Karpas-422 (cell line): ENCODE data around the gene NPM1. TPM values are rescaled to one million over a fixed set of nuclear protein-coding genes. Genes with fewer than 3 reads are reported as not detected.

Experiments used
- DNase-seq: peaks from one replicate; pipeline ENCODE4 v3.0.0-alpha.2; 2015
- H2AFZ ChIP-seq: fragments of 200-600 bp; sonication (generic); 2 replicates; pipeline ENCODE4 v1.6.1; 2014; ENCODE audit warnings: antibody characterized with exemption, low read length, mixed read lengths
- H3K27ac ChIP-seq: fragments of 200-600 bp; sonication (generic); 2 replicates; pipeline ENCODE4 v1.5.1; 2014; ENCODE audit warnings: mild to moderate bottlenecking, low read length, moderate library complexity
- H3K27me3 ChIP-seq: fragments of 200-600 bp; sonication (generic); 2 replicates; pipeline ENCODE4 v1.6.1; 2014; ENCODE audit warnings: low read length, mixed read lengths
- H3K36me3 ChIP-seq: fragments of 200-600 bp; sonication (generic); 2 replicates; pipeline ENCODE4 v1.6.1; 2014; ENCODE audit warnings: low read length, mixed read lengths; ENCODE audit not compliant: insufficient read depth
- H3K4me1 ChIP-seq: fragments of 200-600 bp; sonication (generic); 2 replicates; pipeline ENCODE4 v1.6.1; 2014; ENCODE audit warnings: mild to moderate bottlenecking, low read length, mixed read lengths
- H3K4me2 ChIP-seq: fragments of 200-600 bp; sonication (generic); 2 replicates; pipeline ENCODE4 v1.6.1; 2014; ENCODE audit warnings: low read length, low read depth, mild to moderate bottlenecking; ENCODE audit not compliant: poor library complexity, severe bottlenecking
- H3K4me3 ChIP-seq: fragments of 200-600 bp; sonication (generic); 2 replicates; pipeline ENCODE4 v1.5.1; 2014; ENCODE audit warnings: mild to moderate bottlenecking, antibody characterized with exemption, low read length, mixed read lengths
- H3K79me2 ChIP-seq: fragments of 200-600 bp; sonication (generic); 2 replicates; pipeline ENCODE4 v1.6.1; 2014; ENCODE audit warnings: mild to moderate bottlenecking, low read length, mixed read lengths
- H3K9ac ChIP-seq: fragments of 200-600 bp; sonication (generic); 2 replicates; pipeline ENCODE4 v1.6.0; 2014; ENCODE audit warnings: low read length
- H3K9me2 ChIP-seq: fragments of 200-600 bp; sonication (generic), shearing (Covaris generic); replicated peaks from 2 replicates; pipeline ENCODE4 v1.6.0; 2014; ENCODE audit warnings: mild to moderate bottlenecking, low read length, moderate library complexity; ENCODE audit not compliant: insufficient read depth
- H3K9me3 ChIP-seq: fragments of 300-700, 200-600 bp; sonication (generic); 2 replicates; pipeline ENCODE4 v1.6.1; 2014; ENCODE audit warnings: low read length, mixed read lengths
- H4K20me1 ChIP-seq: fragments of 200-600 bp; sonication (generic); 2 replicates; pipeline ENCODE4 v1.6.1; 2014; ENCODE audit warnings: mild to moderate bottlenecking, antibody characterized with exemption, low read length, low read depth; ENCODE audit not compliant: insufficient read depth
- total RNA-seq: library from RNA; depleted of rRNA; stranded (reverse); fragments of >200 nt; shearing (Covaris generic); gene quantifications from 2 replicates; pipeline ENCODE4 v1.2.3, GENCODE V29; 2014; ENCODE audit warnings: low replicate concordance

The NPM1 gene
- total RNA-seq, 1 experiment from 2014 or later, result 1,970 TPM

- H3K9me2 ChIP-seq, result no peaks in the 10 kb centered on the region
- no peaks in the 10 kb centered on the region for H3K36me3 ChIP-seq
- H3K27me3 ChIP-seq, result no peaks in the 10 kb centered on the region
- no peak for DNase-seq
- no peak overlapping the region for H3K27ac ChIP-seq
- H3K9me3 ChIP-seq, result no peaks in the 10 kb centered on the region
- H4K20me1 ChIP-seq, result peaks cover 4% of the 10 kb centered on the region; the same call in 1 of the 2 replicates
- no peak overlapping the region for H3K4me3 ChIP-seq
- H3K4me1 ChIP-seq, result peaks cover 6% of the 10 kb centered on the region
- no peak overlapping the region for H2AFZ ChIP-seq
- no peak overlapping the region for H3K4me2 ChIP-seq
- H3K79me2 ChIP-seq, result no peaks in the 10 kb centered on the region
- H3K9ac ChIP-seq, result no peak overlapping the region
These were observed 63.8 kb downstream of the NPM1 start for GRCh38 chr5:171451421-171451820.

- no peak overlapping the region for H3K4me2 ChIP-seq
- no peaks in the 10 kb centered on the region for H3K79me2 ChIP-seq
- no peak overlapping the region for H3K27ac ChIP-seq
- H3K4me1 ChIP-seq, result peaks cover 6% of the 10 kb centered on the region
- no peak for DNase-seq
- peaks cover 4% of the 10 kb centered on the region; the same call in 1 of the 2 replicates for H4K20me1 ChIP-seq
- no peak overlapping the region for H2AFZ ChIP-seq
- H3K27me3 ChIP-seq, result no peaks in the 10 kb centered on the region
- no peaks in the 10 kb centered on the region for H3K9me2 ChIP-seq
- no peak overlapping the region for H3K4me3 ChIP-seq
- H3K36me3 ChIP-seq, result no peaks in the 10 kb centered on the region
- no peak overlapping the region for H3K9ac ChIP-seq
- H3K9me3 ChIP-seq, result no peaks in the 10 kb centered on the region
These were observed 65.5 kb downstream of the NPM1 start for GRCh38 chr5:171453056-171453725.

- H3K36me3 ChIP-seq, result no peaks in the 10 kb centered on the region
- H3K9me2 ChIP-seq, result no peaks in the 10 kb centered on the region
- peaks cover 6% of the 10 kb centered on the region for H3K4me1 ChIP-seq
- H2AFZ ChIP-seq, result no peak overlapping the region
- no peak for DNase-seq
- H3K79me2 ChIP-seq, result no peaks in the 10 kb centered on the region
- no peaks in the 10 kb centered on the region for H3K9me3 ChIP-seq
- no peak overlapping the region for H3K4me2 ChIP-seq
- H3K9ac ChIP-seq, result no peak overlapping the region
- no peak overlapping the region for H3K27ac ChIP-seq
- H3K27me3 ChIP-seq, result no peaks in the 10 kb centered on the region
- H3K4me3 ChIP-seq, result no peak overlapping the region
- H4K20me1 ChIP-seq, result peaks cover 4% of the 10 kb centered on the region; the same call in 1 of the 2 replicates
These were observed 66.3 kb downstream of the NPM1 start for GRCh38 chr5:171453988-171454387.

GRCh38 chr5:171454549-171454948 lies 66.9 kb downstream of the NPM1 start:
- DNase-seq, result no peak
- no peak overlapping the region for H3K9ac ChIP-seq
- H3K9me2 ChIP-seq, result no peaks in the 10 kb centered on the region
- no peak overlapping the region for H2AFZ ChIP-seq
- no peak overlapping the region for H3K4me2 ChIP-seq
- H3K27ac ChIP-seq, result no peak overlapping the region
- H3K79me2 ChIP-seq, result no peaks in the 10 kb centered on the region
- peaks cover 4% of the 10 kb centered on the region; the same call in 1 of the 2 replicates for H4K20me1 ChIP-seq
- no peaks in the 10 kb centered on the region for H3K9me3 ChIP-seq
- no peaks in the 10 kb centered on the region for H3K27me3 ChIP-seq
- no peak overlapping the region for H3K4me3 ChIP-seq
- peaks cover 6% of the 10 kb centered on the region for H3K4me1 ChIP-seq
- H3K36me3 ChIP-seq, result no peaks in the 10 kb centered on the region

GRCh38 chr5:171455522-171455921 lies 67.9 kb downstream of the NPM1 start:
- Histone ChIP-seq H2AFZ (no peak overlapping the region), H3K4me3 (no peak overlapping the region), H3K4me2 (no peak overlapping the region), H3K27me3 (no peaks in the 10 kb centered on the region), H4K20me1 (peaks cover 4% of the 10 kb centered on the region; the same call in 1 of the 2 replicates), H3K36me3 (no peaks in the 10 kb centered on the region), H3K79me2 (no peaks in the 10 kb centered on the region), H3K27ac (no peak overlapping the region), H3K9me3 (no peaks in the 10 kb centered on the region), H3K4me1 (peaks cover 6% of the 10 kb centered on the region), H3K9me2 (no peaks in the 10 kb centered on the region), H3K9ac (no peak overlapping the region)
- DNase-seq, result no peak

GRCh38 chr5:171457208-171457981 lies 69.7 kb downstream of the NPM1 start:
- Histone ChIP-seq H3K27me3 (no peaks in the 10 kb centered on the region), H3K4me3 (no peak overlapping the region), H3K4me2 (no peak overlapping the region), H3K4me1 (peaks cover 6% of the 10 kb centered on the region), H3K36me3 (no peaks in the 10 kb centered on the region), H3K79me2 (no peaks in the 10 kb centered on the region), H3K9ac (no peak overlapping the region), H4K20me1 (peaks cover 4% of the 10 kb centered on the region; the same call in 1 of the 2 replicates), H3K9me2 (no peaks in the 10 kb centered on the region), H2AFZ (no peak overlapping the region), H3K9me3 (no peaks in the 10 kb centered on the region), H3K27ac (no peak overlapping the region)
- DNase-seq, result no peak

- Histone ChIP-seq H3K9me2 (no peaks in the 10 kb centered on the region), H3K27ac (no peak overlapping the region), H3K9me3 (no peaks in the 10 kb centered on the region), H3K36me3 (no peaks in the 10 kb centered on the region), H3K27me3 (no peaks in the 10 kb centered on the region), H3K4me2 (no peak overlapping the region), H4K20me1 (no peaks in the 10 kb centered on the region), H3K4me1 (peaks cover 9% of the 10 kb centered on the region), H3K4me3 (no peak overlapping the region), H3K9ac (no peak overlapping the region), H2AFZ (no peak overlapping the region), H3K79me2 (no peaks in the 10 kb centered on the region)
- DNase-seq, result no peak
These were observed 72.2 kb downstream of the NPM1 start for GRCh38 chr5:171459839-171460238.
